Heart left ventricle (tissue), 16 donors: ENCODE data around the gene TSEN54. TPM values are rescaled to one million over a fixed set of nuclear protein-coding genes. Genes with fewer than 3 reads are reported as not detected.

Experiments used
- ATAC-seq, 4 donors: fragments of 200-7000 bp; cut with Tn5 transposase; one replicate each; pipeline ENCODE4 v1.9.1; 2020 to 2022; ENCODE audit warnings: moderate library complexity in 4 of 4, mild to moderate bottlenecking in 3 of 4, moderate number of reproducible peaks in 1 of 4
- DNase-seq, 5 donors: peaks; one replicate each; pipeline ENCODE4 v3.0.0-alpha.2; 2020
- H3K27ac ChIP-seq, 12 donors: fragments of 200-600 bp; sonication (generic) in 4 of 12; one replicate each; pipeline versions ENCODE4 v1.5.0 to v1.8.0; 2016 to 2022; ENCODE audit warnings: mild to moderate bottlenecking in 2 of 12
- H3K27me3 ChIP-seq, 9 donors: fragments of 200-600 bp; sonication (generic) in 2 of 9; one replicate each; pipeline versions ENCODE4 v1.5.1 to v1.8.0; 2016 to 2022; ENCODE audit warnings: mild to moderate bottlenecking in 3 of 9
- H3K36me3 ChIP-seq, 9 donors: fragments of 200-600 bp; sonication (generic) in 2 of 9; one replicate each; pipeline versions ENCODE4 v1.5.0 to v1.8.0; 2018 to 2022; ENCODE audit warnings: mild to moderate bottlenecking in 2 of 9
- H3K4me1 ChIP-seq, 12 donors: fragments of 200-600 bp; sonication (generic) in 4 of 12; one replicate each; pipeline versions ENCODE4 v1.5.0 to v1.8.0; 2016 to 2022; ENCODE audit warnings: mild to moderate bottlenecking in 3 of 12
- H3K4me3 ChIP-seq, 12 donors: fragments of 200-600 bp; sonication (generic) in 4 of 12; one replicate each; pipeline versions ENCODE4 v1.5.0 to v1.8.0; 2017 to 2022; ENCODE audit warnings: mild to moderate bottlenecking in 9 of 12, moderate library complexity in 4 of 12
- H3K9me3 ChIP-seq, 12 donors: fragments of 200-600 bp; sonication (generic) in 4 of 12; one replicate each; pipeline versions ENCODE4 v1.5.0 to v1.8.0; 2016 to 2022; ENCODE audit warnings: mild to moderate bottlenecking in 1 of 12
- CTCF ChIP-seq, 12 donors: fragments of 200-600 bp; sonication (generic) in 4 of 12; IDR thresholded peaks; one replicate each; pipeline versions ENCODE4 v1.5.0 to v1.8.0; 2018 to 2022; ENCODE audit warnings: antibody characterized with exemption in 12 of 12, mild to moderate bottlenecking in 5 of 12
- POLR2A ChIP-seq, 2 donors: fragments of 450-650 bp; IDR thresholded peaks; one replicate each; pipeline ENCODE4 v1.6.1; 2017; ENCODE audit warnings: antibody characterized with exemption in 2 of 2, mild to moderate bottlenecking in 2 of 2, moderate library complexity in 2 of 2
- WGBS, 4 donors: extraction: QIAGEN DNeasy Blood & Tissue Kit in 2 of 4; methylation state at CpG; one replicate each; pipeline versions ENCODE4 v1.1.5 to v1.1.7; 2013 to 2018; 5-methylcytosine and 5-hydroxymethylcytosine counted together
- intact Hi-C, 10 donors: fragments of 100-400 bp; cut with DNase I; formaldehyde crosslinking; loops; one replicate each; pipeline versions ENCODE4 v1.11.1 to v1.14.2; 2022
- polyA plus RNA-seq, 2 donors: library from polyadenylated mRNA; stranded (reverse); fragments of 200-250 nt; gene quantifications; one replicate each; pipeline ENCODE4 v1.2.3, GENCODE V29; 2013
- total RNA-seq, 9 donors: library from RNA; depleted of rRNA in 2 of 9; stranded (reverse); fragments of >200 nt in 2 of 9; fragmentation: NEBNext Ultra II Directional in 3 of 9; extraction: Animal tissue kit (Norgen Biotek cat#: 25700) in 3 of 9; gene quantifications; one replicate each; pipeline versions ENCODE4 v1.1.0 to v1.2.4, GENCODE V29; 2016 to 2023
- donor health status: ischemic (EF 13 %, LVEDD 7.1; RV severe dilation, severe dysfunction).
- donor health status: healthy with polysubstance abuse.
- donor health status: DM: no; HTN: yes; CAD: no.
- donor health status: DM: no; HTN: no; CAD: no.
- donor health status: ischemic (EF 25% LVEDD 6.9; RV normal size, moderate dysfunction).
- donor health status: ischemic (EF 25% LVEDD 5.7; RV mildly dilated, moderate dysfunction).
- donor health status: healthy.
- donor health status: DM: yes; HTN: yes; CAD: no.
- donor health status: ischemic (EF 35%, LVEDD 5.7; RV mildly dilated, moderate dysfunction).
- donor health status: nonischemic (EF 11% LVEDD 7.7; RV severe dilation, severe dysfunction).
- donor health status: DM: yes; HTN: yes; CAD: no.
- donor health status: PGD.
- donor health status: ischemic (EF 29% LVEDD 5.4; RV normal size, mild dysfunction).
- donor health status: nonischemic (EF 23%, LVEDD 6.1; RV moderate dilation, normal function).

Gene TSEN54
- total and polyA plus RNA-seq, 11 donors, result 4.0 to 12.4 (median 9.4) TPM

- Histone ChIP-seq H3K27me3 (no peaks in the 10 kb centered on the region), H3K9me3 (no peaks in the 10 kb centered on the region), H3K4me3 (no peak overlapping the region), H3K27ac (no peak overlapping the region), H3K36me3 (no peaks in the 10 kb centered on the region), H3K4me1 (peaks cover 0 to 6% (median 0%) of the 10 kb centered on the region in 12 donors)
- intact Hi-C loops, result no loop called here
- DNase-seq (no peak), ATAC-seq (peak in 1 of 4 donors; percentile 6)
- 81 to 88% (median 85%) methylated on average over 4 of the region's 4 CpGs for WGBS, 4 donors
- no peak for TF ChIP-seq CTCF (IDR thresholded peaks at IDR 0.05)
Measured at GRCh38 chr17:75550139-75550465, 33.8 kb downstream of the TSEN54 start.

- H3K9me3 ChIP-seq, result no peaks in the 10 kb centered on the region
- no peaks in the 10 kb centered on the region for H3K36me3 ChIP-seq
- H3K27ac ChIP-seq, result no peak overlapping the region
- no peak for DNase-seq
- intact Hi-C loops, result no loop called here
- peaks cover 0 to 6% (median 0%) of the 10 kb centered on the region in 12 donors for H3K4me1 ChIP-seq
- ATAC-seq, result no peak
- TF ChIP-seq CTCF (IDR thresholded peaks at IDR 0.05), result no peak
- no peaks in the 10 kb centered on the region for H3K27me3 ChIP-seq
- no peak overlapping the region for H3K4me3 ChIP-seq
- 77 to 86% (median 85%) methylated on average over 7 of the region's 7 CpGs for WGBS, 4 donors
Measured at GRCh38 chr17:75551266-75551665, 34.9 kb downstream of the TSEN54 start.

- H3K9me3 ChIP-seq, result no peaks in the 10 kb centered on the region
- DNase-seq (no peak), ATAC-seq (peak in 1 of 4 donors; percentile 24)
- H3K27me3 ChIP-seq, result no peaks in the 10 kb centered on the region
- no peaks in the 10 kb centered on the region for H3K36me3 ChIP-seq
- no peak overlapping the region for H3K27ac ChIP-seq
- intact Hi-C loops, result no loop called here
- H3K4me3 ChIP-seq, result no peak overlapping the region
- WGBS, 4 donors, result 67 to 84% (median 69%) methylated on average over 14 of the region's 14 CpGs
- peaks cover 0 to 6% (median 0%) of the 10 kb centered on the region in 12 donors for H3K4me1 ChIP-seq
- no peak for TF ChIP-seq POLR2A (IDR thresholded peaks at IDR 0.05)
- TF ChIP-seq CTCF (IDR thresholded peaks at IDR 0.05), result no peak
Measured at GRCh38 chr17:75552425-75553294, 36.3 kb downstream of the TSEN54 start.

GRCh38 chr17:75553295-75554110, 37.2 kb downstream of the TSEN54 start:
- intact Hi-C loops, result no loop called here
- H3K4me3 ChIP-seq, result no peak overlapping the region
- peaks cover 0 to 6% (median 0%) of the 10 kb centered on the region in 12 donors for H3K4me1 ChIP-seq
- no peaks in the 10 kb centered on the region for H3K9me3 ChIP-seq
- H3K27ac ChIP-seq, result no peak overlapping the region
- no peak for TF ChIP-seq POLR2A (IDR thresholded peaks at IDR 0.05)
- no peak for TF ChIP-seq CTCF (IDR thresholded peaks at IDR 0.05)
- DNase-seq (no peak), ATAC-seq (no peak)
- no peaks in the 10 kb centered on the region for H3K27me3 ChIP-seq
- H3K36me3 ChIP-seq, result no peaks in the 10 kb centered on the region
- 69 to 79% (median 75%) methylated on average over 8 of the region's 8 CpGs for WGBS, 4 donors
